HepG2 (cell line): ENCODE measurements around the gene HELZ. TPM values are rescaled to one million over a fixed set of nuclear protein-coding genes. Genes with fewer than 3 reads are reported as not detected.

Experiments
- EEA1 ChIP-seq: sonication (generic); formaldehyde crosslinking; IDR thresholded peaks from 2 replicates; pipeline ENCODE4 v1.5.1; 2020; ENCODE audit warnings: mild to moderate bottlenecking, missing genetic modification reagents, borderline replicate concordance
- FLYWCH1 ChIP-seq: sonication (generic); formaldehyde crosslinking; IDR thresholded peaks from 2 replicates; pipeline ENCODE4 v1.8.1; 2023; ENCODE audit warnings: mild to moderate bottlenecking, missing genetic modification reagents
- FOXO1 ChIP-seq: sonication (generic); formaldehyde crosslinking; IDR thresholded peaks from 2 replicates; pipeline ENCODE4 v1.4.0; 2020; ENCODE audit warnings: missing genetic modification reagents
- KLF6 ChIP-seq: IDR thresholded peaks from 2 replicates; pipeline ENCODE4 v1.8.0; 2016; ENCODE audit warnings: missing biosample characterization, missing genetic modification reagents
- REST ChIP-seq, 2 experiments: IDR thresholded peaks; 2 replicates each; pipeline ENCODE4 v1.6.1; 2011 to 2012; ENCODE audit warnings: low read length in 2 of 2, borderline replicate concordance in 1 of 2, low read depth in 1 of 2, mild to moderate bottlenecking in 1 of 2, moderate library complexity in 1 of 2
- SALL1 ChIP-seq: sonication (generic); formaldehyde crosslinking; IDR thresholded peaks from 2 replicates; pipeline ENCODE4 v1.8.0; 2022; ENCODE audit warnings: mild to moderate bottlenecking, missing genetic modification reagents
- SRF ChIP-seq: IDR thresholded peaks from 2 replicates; pipeline ENCODE4 v1.6.1; 2011; ENCODE audit warnings: mild to moderate bottlenecking, low read depth, low read length, moderate library complexity
- STAG1 ChIP-seq: sonication (generic); formaldehyde crosslinking; IDR thresholded peaks from 2 replicates; pipeline ENCODE4 v1.4.0; 2020; ENCODE audit warnings: missing genetic modification reagents
- TCF7 ChIP-seq: sonication (generic); IDR thresholded peaks from 2 replicates; pipeline ENCODE4 v1.6.1; 2016; ENCODE audit warnings: antibody characterized with exemption, low read depth
- ZBTB10 ChIP-seq: sonication (generic); formaldehyde crosslinking; IDR thresholded peaks from 2 replicates; pipeline ENCODE4 v1.4.0; 2020; ENCODE audit warnings: missing genetic modification reagents, borderline replicate concordance
- ZBTB26 ChIP-seq: IDR thresholded peaks from 2 replicates; pipeline ENCODE4 v1.6.1; 2016; ENCODE audit warnings: missing compliant biosample characterization, missing genetic modification reagents, borderline replicate concordance
- ZBTB42 ChIP-seq: sonication (generic); formaldehyde crosslinking; IDR thresholded peaks from 2 replicates; pipeline ENCODE4 v1.5.0; 2020; ENCODE audit warnings: mild to moderate bottlenecking, missing genetic modification reagents
- ZNF18 ChIP-seq: sonication (generic); formaldehyde crosslinking; IDR thresholded peaks from 2 replicates; pipeline ENCODE4 v1.8.0; 2022; ENCODE audit warnings: mild to moderate bottlenecking, missing genetic modification reagents; ENCODE audit not compliant: insufficient replicate concordance
- ZNF225 ChIP-seq: sonication (generic); formaldehyde crosslinking; IDR thresholded peaks from 2 replicates; pipeline ENCODE4 v1.4.0; 2020; ENCODE audit warnings: mild to moderate bottlenecking, missing genetic modification reagents
- ZNF232 ChIP-seq: sonication (generic); formaldehyde crosslinking; IDR thresholded peaks from 2 replicates; pipeline ENCODE4 v1.4.0; 2020; ENCODE audit warnings: missing genetic modification reagents, borderline replicate concordance
- ZNF317 ChIP-seq: sonication (generic); formaldehyde crosslinking; IDR thresholded peaks from 2 replicates; pipeline ENCODE4 v1.5.0; 2020; ENCODE audit warnings: mild to moderate bottlenecking, missing genetic modification reagents
- ZNF34 ChIP-seq: sonication (generic); formaldehyde crosslinking; IDR thresholded peaks from 2 replicates; pipeline ENCODE4 v1.4.0; 2020; ENCODE audit warnings: mild to moderate bottlenecking, missing genetic modification reagents, borderline replicate concordance
- ZNF713 ChIP-seq: sonication (generic); formaldehyde crosslinking; IDR thresholded peaks from 2 replicates; pipeline ENCODE4 v1.4.0; 2020; ENCODE audit warnings: mild to moderate bottlenecking, missing genetic modification reagents
- polyA plus RNA-seq, 8 experiments: library from polyadenylated mRNA; depleted of rRNA in 3 of 8; stranded (reverse) in 7 of 8; unstranded in 1 of 8; fragments of >200 nt; fragmentation: Illumina TruSeq in 4 of 8; extraction: Trizol in 4 of 8; gene quantifications; 2 replicates each; pipeline versions ENCODE4 v1.2.1 to v1.2.3, GENCODE V29; 2011 to 2016; ENCODE audit warnings: low read depth in 4 of 8, missing spikeins in 1 of 8, mixed read lengths in 1 of 8; ENCODE audit not compliant: insufficient read depth in 1 of 8
- total RNA-seq, 5 experiments: library from RNA; depleted of rRNA; stranded (reverse); fragments of >200 nt; fragmentation: Illumina TruSeq; extraction: Trizol; gene quantifications; 2 replicates each; pipeline ENCODE4 v1.2.3, GENCODE V29; 2016; ENCODE audit warnings: low read depth in 1 of 5

The HELZ gene
- total and polyA plus RNA-seq, 2 of the 13 experiments (the other 11 are each of a cell fraction or from before 2014, with no cell fraction given) = 35.3 to 52.4 TPM

- TF ChIP-seq ZBTB42 (CRISPR knock-in tag) (no peak), SALL1 (CRISPR knock-in tag) (peak; percentile 76), ZNF317 (peak; percentile 64; the same call in 1 of the 2 replicates), FOXO1 (CRISPR knock-in tag) (no peak), EEA1 (CRISPR knock-in tag) (no peak; the same call in 1 of the 2 replicates), KLF6 (no peak), ZNF18 (no peak), STAG1 (CRISPR knock-in tag) (peak; percentile 91), ZBTB10 (CRISPR knock-in tag) (no peak), ZNF713 (CRISPR knock-in tag) (no peak), REST (IDR thresholded peaks at IDR 0.05; ENCODE audit: borderline replicate concordance in 1 of 2, low read depth in 1 of 2, low read length in 2 of 2) (no peak), ZBTB26 (CRISPR knock-in tag) (no peak), TCF7 (no peak), FLYWCH1 (CRISPR knock-in tag) (no peak), ZNF225 (CRISPR knock-in tag) (no peak), ZNF232 (no peak), SRF (no peak), ZNF34 (CRISPR knock-in tag) (0 out of 2 replicates have a peak, but pooled peaks have one; percentile 7)
Measured at GRCh38 chr17:67293251-67294203, 48.5 kb upstream of the HELZ start (continued).
